HG02852 (cell line): ENCODE measurements around the gene ZNRF2.
"Not testable (repeated sequence)": the region's sequence is repeated elsewhere in the genome, so short reads cannot be mapped to it uniquely, and the experiment has no call there.

Experiments
- ATAC-seq: cut with Tn5 transposase; IDR thresholded peaks from one replicate; pipeline ENCODE4 v1.9.1; 2021; ENCODE audit warnings: mild to moderate bottlenecking, moderate library complexity; ENCODE audit not compliant: unreplicated experiment

ZNRF2 gene

DNA sequence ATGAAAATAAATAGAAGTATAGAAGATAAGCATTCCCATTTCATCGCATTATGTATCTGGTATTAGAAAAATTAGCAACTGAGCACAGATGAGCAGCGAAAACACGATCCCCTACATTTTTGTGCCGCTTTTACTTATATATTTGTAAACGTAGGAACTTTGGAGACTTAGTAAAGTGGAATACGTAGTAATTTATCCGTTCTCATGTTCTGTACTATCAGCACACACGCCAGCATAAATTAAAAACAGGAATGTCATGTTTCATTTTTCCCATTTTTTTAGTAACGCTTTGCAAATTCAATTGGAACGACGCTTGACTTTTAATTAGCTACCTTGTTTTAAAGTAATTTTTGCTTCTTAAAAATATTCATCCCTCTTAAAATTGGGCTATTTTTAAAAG lies 2.4 kb downstream of the ZNRF2 start:
- ATAC-seq: no peak

DNA sequence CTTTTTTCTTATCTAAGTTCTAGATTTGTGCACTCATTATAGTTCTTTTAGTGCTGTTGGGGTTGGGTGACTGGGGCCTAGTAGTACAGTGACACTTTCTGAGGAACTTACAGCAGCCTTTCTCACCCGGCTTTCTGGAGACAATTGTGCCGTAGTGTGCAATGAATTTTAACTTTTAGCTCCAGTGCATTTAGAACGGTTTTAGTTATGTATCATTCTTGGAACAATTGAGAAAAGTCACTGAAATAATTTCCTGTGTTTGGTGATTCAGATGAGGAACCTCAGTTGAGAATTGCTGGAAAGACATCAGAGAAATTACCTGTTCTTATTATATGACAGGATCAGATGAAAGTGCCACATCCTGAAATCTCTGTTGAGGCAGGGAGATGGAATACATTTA lies 3.2 kb downstream of the ZNRF2 start:
- ATAC-seq: not testable (repeated sequence)

DNA sequence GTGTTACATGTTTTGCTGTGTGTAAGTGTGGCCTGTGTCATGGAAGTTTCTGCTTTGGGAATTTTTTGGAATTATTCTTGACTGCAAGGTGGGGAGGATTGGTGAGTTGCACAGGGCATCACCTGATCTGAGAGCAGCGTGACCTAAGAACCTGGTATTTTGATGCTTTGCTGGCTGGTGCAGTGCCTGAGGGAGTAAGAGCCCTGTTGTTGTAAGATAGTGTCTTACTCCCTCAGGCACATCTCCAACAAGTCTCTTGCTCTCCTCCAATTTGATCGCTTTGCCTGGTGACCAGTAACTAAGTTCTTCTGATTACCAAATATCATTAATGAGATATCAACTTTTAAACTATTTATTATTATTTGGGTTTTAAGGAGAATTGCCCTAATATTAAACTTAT lies 5.2 kb downstream of the ZNRF2 start:
- not testable (repeated sequence) for ATAC-seq

DNA sequence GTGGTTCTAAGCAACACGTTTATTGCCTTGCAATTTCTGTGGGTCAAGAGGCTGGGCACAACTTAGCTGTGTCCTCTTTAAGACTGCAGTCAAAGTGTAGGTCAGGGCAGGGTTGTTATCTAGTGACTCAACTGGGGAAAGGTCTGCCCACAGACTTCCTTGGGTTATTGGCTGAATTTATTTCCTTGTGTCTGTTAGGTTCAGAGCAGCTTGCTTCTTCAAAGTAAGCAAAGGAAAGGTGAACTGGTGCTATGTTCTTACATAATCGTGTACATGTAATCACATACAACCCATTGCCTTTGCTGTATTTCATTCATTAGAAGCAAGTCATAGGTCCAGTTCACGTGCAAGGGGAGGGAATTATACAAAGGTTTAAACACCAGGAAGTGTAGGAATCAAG lies 5.9 kb downstream of the ZNRF2 start:
- ATAC-seq: not testable (repeated sequence)

DNA sequence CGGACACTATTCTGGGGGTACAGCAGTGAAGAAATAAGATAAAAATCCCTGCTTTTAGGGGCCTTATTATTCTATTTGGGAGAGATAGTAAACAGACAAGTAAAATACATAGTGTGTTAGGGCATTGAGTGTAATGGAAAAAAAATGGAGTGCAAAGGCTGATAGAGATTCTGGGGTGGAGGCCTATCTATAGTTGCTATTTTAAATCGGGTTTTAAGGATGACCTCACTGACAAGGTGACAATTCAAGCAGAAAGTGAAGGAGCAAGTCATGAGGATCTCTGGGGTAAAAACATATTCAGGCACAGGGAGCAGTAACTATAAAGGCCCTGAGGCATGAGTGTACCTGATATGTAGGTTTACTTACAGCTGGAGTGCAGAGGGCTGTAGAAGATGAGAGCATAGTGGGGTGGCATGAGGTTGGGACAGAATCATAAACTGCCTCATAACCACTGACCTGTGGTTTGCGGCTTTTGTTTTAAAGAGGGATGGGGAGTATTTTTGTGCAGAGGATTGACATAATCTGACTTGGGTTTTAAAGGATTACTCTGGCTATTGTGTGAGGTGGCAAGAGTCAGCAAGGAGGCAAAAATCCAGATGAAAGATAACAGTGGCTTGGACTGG lies 8.1 kb downstream of the ZNRF2 start:
- not testable (repeated sequence) for ATAC-seq

- ATAC-seq: not testable (repeated sequence)
Observed at GRCh38 chr7:30296304-30296703, 11.9 kb downstream of the ZNRF2 start.

GRCh38 chr7:30297499-30297898 lies 13.1 kb downstream of the ZNRF2 start:
- not testable (repeated sequence) for ATAC-seq

- ATAC-seq: not testable (repeated sequence)
Observed at GRCh38 chr7:30298409-30298808, 14.0 kb downstream of the ZNRF2 start.

DNA sequence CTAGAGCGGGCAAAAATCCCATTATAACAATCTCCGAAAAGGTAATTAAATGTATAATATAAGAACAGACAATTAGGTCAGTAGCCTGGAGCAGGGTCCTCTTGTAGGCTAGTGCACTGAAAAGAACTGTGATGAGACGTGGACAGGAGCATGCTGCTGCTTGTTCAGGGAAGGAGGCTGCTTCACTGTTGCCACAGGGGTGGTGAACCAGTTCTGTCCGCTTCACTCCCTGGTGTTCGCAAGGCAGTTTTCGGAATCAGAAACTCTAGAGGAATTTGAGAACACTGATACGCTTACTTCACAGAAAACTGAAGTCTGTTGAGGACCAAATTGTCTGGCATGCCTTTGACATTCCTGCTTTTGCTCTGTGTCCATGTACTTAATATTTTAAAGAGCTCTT lies 17.4 kb downstream of the ZNRF2 start:
- no peak for ATAC-seq

DNA sequence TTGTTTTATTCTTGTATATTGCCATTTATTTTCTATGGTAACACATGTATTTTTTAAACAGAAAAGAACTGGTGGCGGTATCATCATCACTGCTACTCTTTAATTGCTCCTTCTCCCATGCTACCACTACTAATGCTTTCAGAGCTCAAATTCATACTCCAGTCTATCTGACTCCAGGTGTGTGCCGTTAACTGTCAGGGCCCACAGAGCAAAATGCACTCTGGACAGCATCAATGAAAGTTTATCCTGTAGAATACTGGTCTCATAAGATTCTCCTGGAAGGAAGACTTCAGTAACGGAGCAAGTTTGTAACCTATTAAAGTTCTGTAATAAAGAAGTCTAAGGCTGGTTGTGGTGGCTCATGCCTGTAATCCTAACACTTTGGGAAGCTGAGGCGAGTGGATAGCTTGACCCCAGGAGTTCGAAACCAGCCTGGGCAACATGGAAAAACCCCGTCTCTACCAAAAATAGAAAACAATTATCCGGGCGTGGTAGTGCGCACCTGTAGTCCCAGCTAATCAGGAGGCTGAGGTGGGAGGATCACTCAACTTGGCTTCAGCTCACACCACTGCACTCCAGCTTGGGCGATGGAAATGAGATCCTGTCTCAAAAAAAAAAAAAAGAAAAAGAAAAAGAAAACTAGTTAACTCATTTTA lies 18.4 kb downstream of the ZNRF2 start:
- peak; percentile 20 for ATAC-seq

DNA sequence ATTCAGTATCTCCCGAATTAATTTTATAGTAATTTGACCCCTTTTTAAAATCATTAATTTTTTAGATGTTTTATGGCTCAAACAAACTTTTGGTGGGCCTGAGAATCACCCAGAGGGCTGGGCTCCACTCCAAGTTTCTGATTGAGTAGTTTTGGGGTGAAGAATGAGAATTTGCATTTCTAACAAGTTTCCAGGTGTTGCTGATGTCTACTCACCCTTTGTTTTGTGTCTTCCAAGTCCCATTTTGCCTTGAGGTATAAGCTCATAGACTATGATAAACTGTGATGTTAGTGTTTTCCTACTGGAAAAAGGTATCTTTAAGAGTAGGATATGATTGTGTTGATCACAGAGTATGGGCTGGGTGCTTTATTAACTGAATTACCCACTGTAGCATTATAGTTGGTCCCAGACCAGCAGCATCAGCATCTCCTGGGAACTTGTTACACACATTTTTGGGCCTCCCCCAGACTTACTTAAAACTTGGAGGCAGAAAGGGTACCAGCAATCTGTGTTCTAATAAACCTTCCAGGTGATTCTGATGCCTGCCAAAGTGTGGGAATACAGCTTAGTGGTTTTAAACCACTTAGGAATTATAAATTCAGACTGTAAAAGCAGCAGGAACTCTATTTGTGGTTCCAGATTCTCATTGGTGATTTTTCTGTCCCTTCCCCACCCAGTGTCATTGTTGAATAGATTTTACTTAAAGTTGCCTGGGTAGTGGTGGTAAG lies 19.1 kb downstream of the ZNRF2 start:
- peak; percentile 68 for ATAC-seq

- ATAC-seq: no peak
Observed at GRCh38 chr7:30304177-30304884, 19.9 kb downstream of the ZNRF2 start.

DNA sequence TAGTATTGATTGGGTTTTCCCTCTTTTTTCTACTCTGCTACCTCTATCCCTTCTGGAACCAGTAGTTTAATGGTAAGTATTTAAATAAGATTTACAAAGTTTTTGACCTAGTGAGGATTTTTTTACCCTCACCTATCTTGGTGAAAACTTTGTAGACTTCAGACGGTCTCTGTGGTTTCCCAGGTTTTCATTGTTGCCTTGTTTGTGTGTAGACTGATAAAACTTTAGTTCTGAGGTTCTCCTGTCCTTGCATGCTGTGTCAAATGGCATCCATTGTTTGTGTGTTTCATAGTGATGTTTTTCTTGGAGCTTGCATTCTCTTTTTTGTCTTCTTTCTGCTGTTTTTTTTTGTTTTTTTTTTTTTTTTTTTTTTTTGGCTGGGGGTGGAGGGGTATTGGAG lies 22.6 kb downstream of the ZNRF2 start:
- ATAC-seq: no peak

GRCh38 chr7:30308389-30308788 lies 24.0 kb downstream of the ZNRF2 start:
- no peak for ATAC-seq

DNA sequence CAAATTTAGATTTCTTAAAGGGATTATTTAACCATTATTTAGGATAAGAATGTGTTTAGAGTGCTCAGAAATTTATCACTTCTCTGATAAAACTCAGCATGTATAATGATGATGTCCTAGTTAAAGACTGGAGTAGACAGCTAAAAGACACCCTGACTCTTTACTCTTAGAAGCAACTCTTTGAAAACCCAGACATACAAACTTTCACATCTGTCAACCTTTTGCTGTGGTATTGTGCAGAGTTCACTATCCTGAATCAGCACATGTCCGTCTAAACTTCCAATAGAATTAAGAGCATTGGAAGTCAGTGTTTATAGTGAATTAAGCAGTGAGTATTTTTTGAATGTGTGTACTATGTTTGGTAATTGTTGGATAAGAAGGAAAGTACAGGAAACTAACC lies 24.9 kb downstream of the ZNRF2 start:
- ATAC-seq: no peak

DNA sequence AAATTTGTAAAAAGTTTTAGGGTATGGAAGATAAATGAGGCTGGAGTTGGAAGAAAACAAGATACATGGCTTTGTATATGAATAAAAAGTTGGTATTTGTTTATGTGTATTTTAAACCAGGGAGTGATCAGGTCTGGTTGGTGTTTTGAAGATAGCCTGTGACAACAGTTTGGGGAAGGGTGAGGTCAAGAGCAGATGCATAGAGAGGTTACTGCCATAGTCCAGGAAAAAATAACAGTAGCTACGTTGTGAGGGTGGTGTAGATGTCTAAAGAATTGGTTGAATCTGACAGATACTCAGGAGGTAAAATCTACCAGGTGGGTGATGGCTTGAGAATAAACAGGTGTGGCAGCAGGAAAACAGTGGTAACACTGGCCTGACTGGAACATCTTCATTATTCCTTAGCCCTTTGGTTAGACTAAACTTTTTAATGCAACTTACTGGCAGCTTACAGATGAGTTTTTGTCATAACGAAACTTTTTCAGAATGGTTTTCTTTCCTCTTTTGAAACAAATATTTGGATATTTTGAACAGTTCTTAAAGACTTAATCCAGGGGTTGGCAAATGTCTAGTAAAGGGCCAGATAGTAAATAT lies 25.5 kb downstream of the ZNRF2 start:
- ATAC-seq: no peak

DNA sequence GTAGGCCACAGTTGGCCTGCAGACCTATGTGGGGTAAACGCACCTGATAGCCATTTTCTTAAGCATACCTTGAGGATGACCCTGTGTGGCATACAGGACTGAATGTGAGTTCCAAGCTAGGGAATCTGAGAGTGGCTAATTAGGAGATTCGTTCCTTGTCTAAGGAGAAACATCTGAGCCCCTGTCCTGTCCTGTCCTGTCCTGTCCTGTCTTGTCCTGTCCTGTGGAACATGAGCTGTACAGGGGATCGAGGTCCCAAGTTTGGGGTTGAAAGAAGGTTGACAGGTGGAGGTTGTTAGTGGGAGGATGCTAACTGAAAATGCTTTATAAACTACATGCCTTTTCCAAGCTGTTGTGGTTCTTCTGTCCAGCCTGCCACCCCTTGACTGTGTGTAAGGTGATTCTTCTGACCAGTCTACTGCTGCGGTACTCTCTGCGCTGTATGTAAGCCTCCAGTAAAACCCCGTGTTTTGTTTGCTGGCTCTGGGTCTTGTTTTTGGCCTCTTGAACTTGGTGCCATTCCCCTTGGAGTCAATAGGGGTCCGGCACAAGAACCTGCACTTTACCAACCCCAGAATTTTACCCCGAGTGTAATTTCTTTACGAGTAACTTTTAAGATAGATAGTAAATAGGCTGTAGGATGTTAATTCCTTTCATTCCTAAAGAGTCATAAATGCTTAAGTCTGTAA lies 26.4 kb downstream of the ZNRF2 start:
- ATAC-seq: no peak

GRCh38 chr7:30312178-30312577 lies 27.8 kb downstream of the ZNRF2 start:
- ATAC-seq: no peak

GRCh38 chr7:30313348-30313747 lies 29.0 kb downstream of the ZNRF2 start:
- ATAC-seq: no peak

- ATAC-seq: no peak
Observed at GRCh38 chr7:30313793-30314192, 29.4 kb downstream of the ZNRF2 start.

DNA sequence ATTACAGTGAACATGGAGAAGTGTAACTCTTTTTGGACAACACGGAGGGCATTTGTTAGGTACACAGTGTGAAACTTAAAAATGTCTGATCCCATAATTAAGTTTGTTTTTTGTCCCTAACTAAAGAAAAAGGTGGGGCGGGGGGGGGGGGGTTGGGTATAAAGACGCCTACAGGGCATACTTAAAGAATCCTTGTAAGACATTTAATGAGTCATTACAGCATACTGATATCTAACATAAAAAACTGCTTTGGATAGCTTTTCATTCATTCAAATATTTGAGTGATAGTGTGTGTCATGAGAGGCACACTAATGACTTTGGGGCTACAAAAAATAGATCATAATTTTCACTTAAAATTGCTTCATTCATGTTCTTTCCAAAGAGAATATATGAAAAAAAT lies 31.2 kb downstream of the ZNRF2 start:
- no peak for ATAC-seq
